Stimulated activated CD8-positive, alpha-beta memory T cell treated with anti-CD3 and anti-CD28 coated beads, Interleukin-4, amount 100 ng/mL, for 48 hours (primary cell): ENCODE data around the gene LYRM4.

Experiments
- DNase-seq: peaks from one replicate; pipeline ENCODE4 v3.0.0-alpha.2; 2020

LYRM4 gene

DNA sequence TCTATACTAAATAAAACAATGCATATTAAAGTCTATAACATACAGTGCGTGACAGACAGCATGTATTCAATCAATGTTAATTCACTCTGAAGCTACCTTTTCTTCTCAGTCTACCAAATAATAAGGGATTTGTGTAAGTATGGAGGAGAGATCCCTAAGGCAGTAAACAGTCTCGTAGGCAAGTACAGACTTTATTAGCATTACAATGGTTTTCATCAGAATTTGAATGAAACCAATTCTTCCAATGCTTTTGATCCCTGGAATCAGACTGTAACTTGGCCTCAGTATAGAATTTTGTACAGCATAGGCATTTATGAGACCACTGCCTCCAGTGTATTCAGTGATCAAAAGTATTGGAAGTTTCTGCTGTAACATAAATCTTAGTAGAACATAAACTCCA is 19.5 kb downstream of the LYRM4 start:
- DNase-seq: no peak

GRCh38 chr6:5238336-5238735 is 22.4 kb downstream of the LYRM4 start:
- no peak for DNase-seq

- DNase-seq: no peak
These were observed 22.9 kb downstream of the LYRM4 start for GRCh38 chr6:5237805-5238204.

DNA sequence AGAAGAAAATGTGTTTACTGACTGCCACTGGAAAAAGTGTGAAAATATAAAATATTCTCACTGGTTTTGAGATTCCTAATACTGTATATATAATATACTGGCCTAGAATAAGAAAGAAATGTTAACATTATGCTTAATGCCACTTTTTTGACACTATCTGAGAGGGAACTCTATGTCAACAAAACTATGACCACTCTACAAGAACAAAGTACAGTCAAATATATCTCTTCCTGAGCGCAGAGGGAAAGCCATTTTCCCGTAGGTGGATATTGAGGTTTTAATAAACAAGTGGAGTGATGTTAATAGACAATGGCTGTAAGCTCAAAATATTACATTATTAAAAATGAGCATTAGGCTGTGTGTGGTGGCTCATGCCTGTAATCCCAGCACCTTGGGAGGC is 24.9 kb downstream of the LYRM4 start:
- DNase-seq: no peak

DNA sequence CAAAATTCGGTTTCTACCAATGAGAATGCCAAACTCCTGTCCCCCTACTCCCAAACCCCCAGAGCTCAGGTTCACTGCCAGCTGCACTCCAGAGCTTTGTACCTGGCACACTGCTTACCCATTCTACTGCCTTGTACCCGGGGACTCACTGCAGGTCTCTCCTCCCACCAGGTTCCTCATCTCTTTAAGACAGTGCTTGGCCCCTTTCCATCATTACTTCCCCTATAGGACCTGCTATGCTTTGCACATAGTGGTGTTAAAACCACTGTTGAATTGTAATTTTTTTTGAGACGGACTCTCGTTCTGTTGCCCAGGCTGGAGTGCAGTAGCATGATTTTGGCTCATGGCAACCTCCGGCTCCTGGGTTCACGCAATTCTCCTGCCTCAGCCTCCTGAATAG is 25.9 kb downstream of the LYRM4 start:
- no peak for DNase-seq

DNA sequence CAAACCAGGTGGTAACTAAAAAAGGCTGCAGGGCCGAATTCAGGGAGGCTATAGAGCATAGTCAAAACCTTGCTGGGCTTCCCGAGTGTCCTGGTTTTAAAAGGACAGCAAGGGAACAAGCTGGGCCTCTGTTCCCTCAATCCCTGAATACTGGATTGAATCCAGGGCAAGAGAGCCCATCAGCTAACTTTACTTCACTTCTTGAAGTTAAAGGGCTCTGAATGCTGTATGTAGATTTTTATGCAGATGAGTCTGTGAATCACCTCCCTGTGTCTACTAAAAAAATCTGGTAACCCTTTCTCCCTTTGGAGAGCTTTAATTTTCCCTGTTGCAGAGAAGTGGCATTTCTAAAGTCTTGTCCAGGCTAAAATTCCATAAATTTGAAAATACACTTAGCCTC is 29.5 kb downstream of the LYRM4 start:
- no peak for DNase-seq

GRCh38 chr6:5230081-5230480 is 30.7 kb downstream of the LYRM4 start:
- DNase-seq: no peak

DNA sequence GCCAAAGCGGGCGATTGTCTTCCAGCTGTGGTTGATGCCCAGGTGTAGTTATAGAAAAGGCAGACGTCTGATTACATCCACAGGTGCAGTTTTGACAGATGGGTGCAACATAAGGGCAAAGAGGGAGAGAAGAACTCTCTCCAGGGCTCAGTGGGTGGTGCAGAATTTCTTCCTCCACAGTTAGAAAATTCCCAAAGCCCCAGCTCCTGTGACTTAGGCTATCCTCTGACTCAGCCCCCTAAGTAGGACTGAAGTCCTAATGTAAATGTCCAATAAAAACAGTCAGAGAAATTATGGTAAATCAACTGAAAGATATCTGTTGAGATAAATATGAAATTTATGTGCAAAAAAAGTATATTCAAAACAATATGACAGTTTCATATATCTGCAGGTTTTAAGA is 31.4 kb downstream of the LYRM4 start:
- DNase-seq: no peak

- no peak for DNase-seq
These were observed 37.4 kb downstream of the LYRM4 start for GRCh38 chr6:5223309-5223708.

GRCh38 chr6:5220443-5220842 is 40.3 kb downstream of the LYRM4 start:
- DNase-seq: no peak

DNA sequence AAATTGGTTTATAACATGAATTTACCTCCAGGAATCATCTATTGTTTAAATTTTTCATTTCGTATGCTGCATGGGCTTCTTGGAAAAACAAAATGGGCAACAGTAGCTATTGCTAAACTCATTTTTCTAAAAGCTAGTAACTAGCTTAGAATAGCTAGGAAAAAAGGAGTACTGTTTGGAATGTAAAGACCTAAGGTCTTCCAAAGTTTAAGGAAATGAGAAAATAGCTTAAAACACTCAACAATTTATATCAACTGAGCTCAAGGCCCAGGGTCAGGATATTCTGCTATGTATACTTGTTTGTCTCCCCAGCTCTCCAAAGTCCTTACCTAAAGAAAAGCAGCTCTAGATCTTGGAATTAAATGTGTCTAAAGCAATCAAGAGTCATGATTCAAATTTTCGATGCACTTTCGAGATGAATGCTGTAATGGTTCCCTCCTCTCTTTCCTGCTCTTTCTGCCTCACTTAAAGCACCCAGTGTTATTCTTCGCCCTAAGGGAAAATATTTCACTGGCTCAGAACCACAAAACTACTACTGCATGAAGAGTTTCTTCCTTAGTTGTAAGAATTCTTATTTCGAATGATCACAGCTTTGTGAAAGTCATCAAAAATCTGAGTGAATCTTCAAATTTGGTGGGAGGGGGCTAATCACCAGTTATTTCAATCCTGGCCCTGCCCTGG is 41.6 kb downstream of the LYRM4 start:
- DNase-seq: no peak

DNA sequence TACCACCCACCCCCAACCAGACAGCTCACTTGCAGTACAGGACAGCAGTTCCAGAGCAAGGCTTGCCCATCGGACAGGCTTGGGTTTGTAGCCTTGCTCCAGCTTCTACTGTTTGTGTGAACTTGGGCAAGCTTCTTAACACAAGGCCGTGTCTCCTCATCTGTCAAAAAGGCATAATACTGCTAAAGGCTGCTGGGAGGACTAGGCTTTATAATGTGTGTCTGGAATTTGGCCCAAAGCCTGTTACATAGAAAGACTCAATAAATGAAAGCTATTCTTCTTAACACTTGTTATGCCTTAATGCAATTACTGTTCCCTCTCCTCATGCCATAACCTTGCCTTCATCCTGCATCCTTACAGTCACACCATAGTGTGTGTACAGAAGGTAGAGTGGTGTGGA is 43.4 kb downstream of the LYRM4 start:
- no peak for DNase-seq

DNA sequence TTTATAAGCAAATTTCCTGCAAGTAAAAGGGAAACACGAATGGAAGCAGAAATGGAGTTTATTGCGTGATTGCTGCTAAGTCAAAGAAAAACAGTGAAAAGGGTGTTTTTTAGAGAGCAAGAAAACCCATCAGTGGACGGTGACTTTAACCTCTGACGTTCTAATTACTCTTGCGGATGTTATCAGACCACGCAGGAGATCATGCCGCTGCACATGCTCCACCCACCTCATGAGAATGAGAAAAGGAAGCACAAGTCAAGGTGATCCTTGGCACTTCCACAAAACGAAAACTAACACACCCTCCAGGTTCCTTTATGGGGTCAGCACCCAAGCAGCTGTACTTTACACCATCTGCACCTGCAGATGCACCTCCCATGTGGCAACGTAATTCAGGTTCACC is 45.0 kb downstream of the LYRM4 start:
- DNase-seq: no peak

- DNase-seq: no peak
These were observed 45.6 kb downstream of the LYRM4 start for GRCh38 chr6:5215159-5215558.

- peak; percentile 60 for DNase-seq
These were observed 46.1 kb downstream of the LYRM4 start for GRCh38 chr6:5214570-5215052.

DNA sequence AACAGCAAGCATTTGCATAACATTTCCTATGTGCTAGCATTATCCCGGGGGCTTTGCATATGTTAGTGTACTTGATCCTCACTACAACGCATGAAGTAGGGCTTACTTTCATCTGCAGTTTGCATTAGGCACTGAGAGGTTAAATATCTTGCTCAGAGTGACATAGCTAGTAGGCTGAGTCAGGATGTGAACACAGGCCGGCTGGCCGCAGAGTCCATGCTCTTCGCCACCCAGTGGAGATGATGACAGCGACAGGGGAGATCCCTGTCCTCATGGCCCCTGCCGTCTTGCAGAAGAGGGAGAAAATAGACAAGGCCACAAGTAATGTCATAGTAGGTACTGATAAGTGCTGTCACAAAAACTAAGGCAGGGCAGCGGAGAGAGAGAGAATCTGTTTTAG is 46.9 kb downstream of the LYRM4 start:
- no peak for DNase-seq

- DNase-seq: no peak
These were observed 49.3 kb downstream of the LYRM4 start for GRCh38 chr6:5211492-5211891.

DNA sequence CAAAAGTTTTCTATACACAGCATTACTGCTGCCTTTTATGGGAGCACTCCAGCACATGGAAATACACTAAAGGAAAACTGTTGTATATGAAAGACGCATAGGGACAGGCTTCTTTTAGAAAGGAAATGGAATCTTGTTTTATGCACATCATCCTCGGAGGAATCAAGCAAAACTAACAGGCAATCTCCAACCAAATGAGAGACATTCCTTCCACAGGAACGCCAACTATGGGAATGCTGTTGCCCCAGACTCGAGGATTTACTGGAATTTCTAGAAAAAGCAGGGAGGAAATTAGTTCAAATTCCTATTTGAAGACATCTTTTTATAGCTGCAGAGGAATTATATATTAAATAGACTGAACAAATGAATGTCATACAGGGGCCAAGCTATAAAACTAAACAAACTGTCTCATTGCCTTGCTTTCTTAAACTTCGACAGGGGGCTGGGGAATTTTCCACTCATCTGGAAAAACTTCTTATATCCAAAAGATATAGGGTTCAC is 52.2 kb downstream of the LYRM4 start:
- DNase-seq: no peak

DNA sequence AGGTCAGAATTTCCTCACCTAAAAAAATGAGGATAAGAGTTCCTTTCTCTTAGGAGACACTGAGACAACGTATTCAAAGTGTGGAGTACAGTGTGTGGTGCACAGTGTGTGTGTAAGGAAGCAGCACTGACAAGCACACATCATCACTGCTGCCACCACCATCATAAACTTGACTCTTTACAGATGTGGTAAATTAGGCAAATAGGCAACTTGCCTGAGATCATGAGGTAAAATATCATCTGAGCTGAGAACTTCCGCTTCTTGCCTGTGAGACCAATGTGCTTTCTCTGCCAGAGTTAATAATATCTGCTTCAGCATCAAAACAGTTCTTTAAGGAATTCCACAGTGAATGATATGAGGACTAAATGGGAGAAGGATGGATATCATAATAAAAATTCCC is 52.7 kb downstream of the LYRM4 start:
- no peak for DNase-seq

- no peak for DNase-seq
These were observed 53.7 kb downstream of the LYRM4 start for GRCh38 chr6:5206920-5207561.

GRCh38 chr6:5205877-5206850 is 54.6 kb downstream of the LYRM4 start:
- DNase-seq: no peak

DNA sequence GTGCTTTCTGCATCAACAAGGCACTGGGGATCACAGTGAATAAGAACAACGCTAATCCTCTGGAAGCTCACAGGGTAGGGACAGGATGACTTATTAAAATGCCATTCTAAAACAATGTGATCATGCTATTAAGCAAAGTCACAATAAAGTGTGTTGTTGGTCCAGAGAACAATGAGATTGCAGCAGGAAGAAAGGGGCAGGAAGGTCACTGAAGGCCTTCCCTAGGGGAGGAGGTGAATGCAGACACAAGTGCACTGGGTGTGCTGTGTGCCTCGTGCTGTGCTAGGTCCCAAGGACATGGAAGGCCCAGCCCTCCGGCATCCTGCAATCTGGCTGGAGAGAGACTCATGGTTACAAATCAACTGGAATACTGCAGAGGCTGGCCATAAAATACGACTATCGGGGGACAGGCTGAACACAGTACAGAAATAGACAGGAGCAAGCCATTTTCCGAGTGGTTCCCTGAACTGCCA is 55.7 kb downstream of the LYRM4 start:
- DNase-seq: no peak

DNA sequence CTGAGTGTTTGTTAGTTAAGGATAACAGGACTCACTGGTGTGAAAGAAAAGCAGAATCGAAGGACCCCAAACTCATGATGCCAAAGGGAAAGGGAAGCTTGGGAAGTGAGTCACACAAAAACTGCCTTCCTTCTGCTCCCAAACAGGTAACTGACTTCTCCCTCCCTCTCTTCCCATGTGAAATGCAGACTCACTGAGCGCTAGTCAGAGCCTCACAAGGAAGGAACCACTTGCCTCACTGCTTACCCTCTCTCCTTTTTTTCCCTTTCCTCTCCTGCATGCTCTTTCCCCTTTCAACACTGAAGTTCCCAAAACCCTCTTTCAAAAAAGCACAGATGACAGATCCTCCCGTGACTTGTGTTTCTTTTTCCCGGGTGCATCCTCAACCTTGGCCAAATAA is 56.4 kb downstream of the LYRM4 start:
- DNase-seq: no peak
